ENCODE results near the gene PACRG.

Gene PACRG

DNA sequence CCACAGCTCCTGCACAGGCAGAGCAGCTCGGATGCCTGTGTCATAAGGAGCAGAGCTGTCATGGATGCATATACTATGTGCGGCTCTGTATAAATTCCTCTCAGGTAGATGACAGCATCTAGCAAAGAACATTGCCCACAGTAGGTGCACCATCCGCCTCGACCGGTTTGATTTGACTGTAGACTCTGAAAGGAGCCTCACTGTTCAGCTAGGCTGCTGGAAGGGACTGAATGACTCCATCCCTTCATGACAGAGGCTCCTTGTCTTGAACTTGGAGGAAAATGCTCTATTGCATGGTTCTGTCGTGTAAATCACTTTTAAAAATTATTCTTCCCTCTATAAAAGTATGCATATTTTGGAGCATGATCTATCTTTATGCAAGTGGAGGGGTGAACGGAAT lies 557.9 kb downstream of the PACRG start:
- DNase-seq (ENCODE audit: low read depth in 2 of 2), result no peak

DNA sequence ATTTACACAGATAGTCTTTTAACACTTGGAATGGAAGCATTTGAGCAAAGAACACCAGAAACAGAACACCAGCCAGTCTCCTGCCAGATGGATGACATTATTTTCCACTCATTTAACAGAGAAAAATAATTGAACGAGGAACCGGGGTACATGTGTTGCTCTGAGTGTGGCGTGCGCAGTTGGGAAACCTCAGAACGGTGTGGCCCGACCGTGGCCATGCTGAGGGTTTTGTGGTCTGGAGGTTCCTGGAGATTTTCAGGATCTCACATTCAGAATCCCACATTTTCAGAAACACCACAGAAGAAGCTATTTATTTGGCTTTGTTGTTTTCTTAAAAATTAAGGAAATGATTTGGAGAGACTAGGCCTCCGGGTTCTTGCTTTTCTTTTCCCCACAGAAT lies 559.9 kb downstream of the PACRG start:
- DNase-seq (ENCODE audit: low read depth in 2 of 2), result no peak

DNA sequence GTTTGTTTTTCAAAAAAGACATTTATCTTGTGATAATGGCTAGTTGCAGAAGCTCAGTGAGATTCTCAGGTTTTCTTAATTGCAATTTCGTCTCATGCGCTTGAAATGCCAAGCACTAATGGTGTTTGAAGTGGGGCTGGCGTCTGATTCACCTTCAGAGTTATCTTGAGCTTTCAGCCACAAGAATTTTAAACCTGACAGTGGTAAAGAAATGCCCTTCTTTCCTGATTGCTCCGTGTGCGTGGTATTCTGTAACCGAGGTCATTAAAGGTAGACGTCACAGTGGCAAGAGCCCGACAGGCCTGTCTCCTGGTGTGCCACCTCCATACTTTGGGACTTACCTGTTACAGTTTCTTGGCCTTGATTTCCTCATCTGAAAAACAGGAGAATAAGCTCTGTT lies 560.3 kb downstream of the PACRG start:
- DNase-seq (ENCODE audit: low read depth in 2 of 2), result no peak

DNA sequence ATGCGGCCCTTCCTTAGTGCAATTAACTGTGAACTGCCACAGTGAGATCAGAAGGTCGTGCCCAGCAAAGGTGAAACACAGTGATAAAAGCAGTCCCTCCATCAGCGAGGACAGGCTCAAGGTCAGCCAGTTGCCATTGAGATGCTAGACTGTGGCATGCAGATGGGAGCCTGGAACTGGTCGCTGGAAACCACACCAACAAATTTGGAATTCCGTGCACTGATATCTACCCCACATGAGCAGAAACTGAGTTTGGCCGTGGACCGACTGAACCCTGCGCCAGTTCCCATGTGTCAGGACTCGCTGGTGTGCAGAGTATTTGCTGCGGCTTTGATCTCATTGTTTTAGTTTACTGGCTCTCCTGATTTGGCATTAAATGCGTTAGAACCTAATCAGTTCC lies 561.1 kb downstream of the PACRG start:
- DNase-seq (ENCODE audit: low read depth in 2 of 2), result no peak

- no peak for DNase-seq (ENCODE audit: low read depth in 2 of 2)
Observed at GRCh38 chr6:163289447-163289846, 561.7 kb downstream of the PACRG start.

- no peak for DNase-seq (ENCODE audit: low read depth in 2 of 2)
Observed at GRCh38 chr6:163290545-163291274, 562.9 kb downstream of the PACRG start.

DNA sequence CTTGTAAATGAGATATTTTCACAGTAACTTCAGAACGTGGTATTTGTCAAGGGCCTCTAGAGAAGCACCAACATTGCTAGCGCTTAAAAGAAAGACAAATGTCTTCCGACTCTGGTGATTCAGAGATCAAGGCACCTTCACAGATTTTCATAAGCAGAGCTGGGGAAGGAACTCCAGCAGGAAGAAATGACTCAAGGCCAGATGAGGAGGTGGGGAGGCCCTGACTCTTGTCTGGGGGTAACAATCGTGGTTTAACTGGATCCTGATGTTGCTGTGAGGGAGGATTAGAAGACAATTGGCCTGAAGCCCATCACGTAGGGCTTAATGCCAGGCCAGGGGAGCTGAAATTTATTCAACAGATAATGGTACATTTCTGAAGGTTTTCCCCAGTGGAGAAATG lies 563.8 kb downstream of the PACRG start:
- no peak for DNase-seq (ENCODE audit: low read depth in 2 of 2)

DNA sequence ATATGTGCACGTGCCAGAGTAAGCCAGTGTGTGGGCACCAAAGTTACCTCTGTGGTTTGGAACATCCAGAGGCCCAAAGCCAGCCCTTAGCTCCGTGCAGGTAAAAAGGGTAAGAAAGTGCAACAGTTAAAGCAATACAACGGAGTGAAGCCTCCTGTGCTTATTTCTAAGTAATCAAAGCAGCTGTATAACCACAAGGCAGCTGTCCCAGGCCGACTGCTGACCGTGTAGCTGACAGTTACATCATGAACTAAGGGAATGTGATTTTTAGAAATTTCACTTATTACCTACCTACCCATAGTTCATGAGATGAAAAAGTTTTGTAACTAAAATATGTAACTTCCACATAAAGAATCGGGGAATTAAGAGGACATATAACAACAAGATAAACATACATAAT lies 565.5 kb downstream of the PACRG start:
- no peak for DNase-seq (ENCODE audit: low read depth in 2 of 2)

DNA sequence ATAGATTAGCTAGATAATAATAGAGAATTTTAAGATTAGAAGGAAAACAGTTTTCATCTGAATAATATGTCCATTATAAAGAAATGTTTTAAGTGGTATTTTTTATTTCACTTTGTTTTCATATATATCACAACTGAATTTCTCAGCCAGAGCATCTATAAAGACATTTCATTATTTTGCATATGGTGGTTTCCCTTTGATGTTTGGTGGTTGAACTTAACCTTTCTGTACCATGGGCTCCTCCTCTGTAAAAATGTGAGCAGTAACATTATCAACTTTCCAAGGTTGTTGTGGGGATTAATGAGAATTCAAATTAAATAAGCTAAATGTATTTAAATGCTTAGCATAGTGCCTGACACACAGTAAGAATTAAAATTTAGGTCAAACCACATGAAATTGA lies 567.0 kb downstream of the PACRG start:
- DNase-seq (ENCODE audit: low read depth in 2 of 2), result no peak

DNA sequence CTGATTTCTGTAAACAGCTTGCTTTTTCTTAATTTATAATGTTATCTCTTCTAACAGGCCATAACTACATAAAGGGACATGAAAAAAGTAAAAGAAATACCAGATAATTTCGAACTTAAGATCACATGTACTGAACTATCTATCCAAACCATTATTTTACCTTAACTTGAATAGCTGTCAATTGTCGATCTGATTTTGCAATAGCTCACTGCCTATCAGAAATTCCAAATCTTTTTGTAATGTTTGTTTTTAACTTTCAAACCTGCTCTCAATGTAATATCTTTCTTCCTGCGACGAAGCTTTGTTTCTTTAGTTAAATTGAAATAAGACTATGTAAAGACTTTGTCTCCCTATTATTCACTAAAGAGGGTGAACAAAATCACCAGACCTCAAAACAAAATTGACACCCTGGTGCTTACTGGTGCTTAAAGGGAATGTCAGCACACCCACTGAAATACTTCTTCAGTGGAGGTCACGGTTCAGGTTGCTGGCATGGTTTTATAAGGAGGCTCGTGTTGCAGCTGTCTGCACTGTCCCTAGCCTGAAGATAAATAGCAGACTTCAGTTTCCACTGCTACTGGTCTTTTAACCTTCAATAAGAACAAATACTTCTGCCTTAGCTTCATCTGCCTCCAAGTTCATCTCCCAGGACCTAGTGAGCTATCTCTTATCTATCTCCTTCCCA lies 569.2 kb downstream of the PACRG start:
- no peak for DNase-seq (ENCODE audit: low read depth in 2 of 2)

- no peak for DNase-seq (ENCODE audit: low read depth in 2 of 2)
Observed at GRCh38 chr6:163298079-163298830, 570.5 kb downstream of the PACRG start.

DNA sequence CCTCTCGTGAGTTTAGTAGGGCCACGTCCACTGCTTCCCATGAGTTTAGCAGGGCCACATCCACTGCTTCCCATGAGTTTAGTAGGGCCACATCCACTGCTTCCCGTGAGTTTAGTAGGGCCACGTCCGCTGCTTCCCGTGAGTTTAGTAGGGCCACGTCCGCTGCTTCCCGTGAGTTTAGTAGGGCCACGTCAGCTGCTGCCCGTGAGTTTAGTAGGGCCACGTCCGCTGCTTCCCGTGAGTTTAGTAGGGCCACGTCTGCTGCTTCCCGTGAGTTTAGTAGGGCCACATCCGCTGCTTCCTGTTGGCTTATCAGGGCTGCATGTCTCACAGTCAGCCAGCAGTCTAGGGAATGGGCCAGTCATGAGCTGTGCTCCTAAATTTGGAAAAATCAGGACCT lies 573.1 kb downstream of the PACRG start:
- DNase-seq (ENCODE audit: low read depth in 2 of 2), result no peak

DNA sequence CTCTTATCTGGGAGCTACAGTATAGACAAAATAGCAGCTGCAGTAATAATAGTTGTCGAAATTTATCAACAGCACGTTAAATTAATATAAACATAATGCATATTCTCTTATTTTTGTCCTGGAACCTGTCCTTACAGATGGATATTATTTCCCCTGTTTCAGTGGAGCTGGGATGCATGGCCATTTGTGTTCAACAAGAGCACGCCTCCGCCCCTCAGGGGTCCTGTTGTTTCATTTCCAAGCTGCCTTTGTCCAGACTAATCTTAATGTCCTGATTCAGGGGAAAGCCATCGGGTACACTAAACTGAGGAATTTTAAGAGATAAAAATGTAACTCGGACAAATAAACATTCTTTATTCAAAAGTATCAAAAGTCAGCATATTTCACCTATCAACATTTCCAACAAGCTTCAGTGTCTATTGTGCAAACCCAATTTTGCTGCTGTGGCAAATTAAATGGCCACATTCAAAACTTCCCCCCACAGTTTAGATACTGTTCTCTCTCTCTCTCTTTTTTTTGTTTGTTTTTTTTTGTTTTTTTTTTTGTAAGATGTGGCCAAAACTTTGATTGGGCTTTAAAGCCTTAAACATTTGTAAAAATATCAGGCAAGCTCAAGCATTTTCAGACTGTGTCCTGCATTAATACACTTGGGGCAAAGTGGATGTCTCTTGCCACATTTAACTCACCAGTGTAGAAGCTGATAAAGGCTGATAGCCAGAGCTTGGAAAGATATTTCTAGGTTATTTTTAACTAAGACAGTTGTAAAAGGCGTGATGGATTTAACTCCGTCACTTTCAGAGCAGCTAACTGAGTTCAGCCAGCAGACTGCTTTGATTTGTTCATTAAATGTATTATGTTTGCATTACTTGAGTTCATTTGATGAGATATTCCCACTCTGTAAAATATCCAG lies 574.2 kb downstream of the PACRG start:
- no peak for DNase-seq (ENCODE audit: low read depth in 2 of 2)

DNA sequence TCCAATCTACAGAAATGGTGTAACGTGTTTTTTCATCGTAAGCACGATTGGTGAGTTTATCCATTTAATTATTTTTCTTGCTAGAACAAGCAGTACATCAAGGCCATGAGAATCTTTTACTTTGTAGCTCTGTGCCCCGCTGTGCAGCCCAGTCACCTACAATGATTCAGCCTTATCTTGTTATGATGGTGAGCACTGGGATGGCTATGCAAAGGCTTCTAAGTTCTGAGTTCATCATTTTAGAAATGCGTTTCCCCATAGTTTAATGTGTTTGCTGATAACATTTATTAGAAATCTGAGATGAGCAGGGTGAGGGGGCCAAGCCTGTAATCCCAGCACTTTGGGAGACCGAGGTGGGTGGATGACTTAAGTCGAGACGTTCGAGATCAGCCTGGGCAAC lies 575.0 kb downstream of the PACRG start:
- DNase-seq (ENCODE audit: low read depth in 2 of 2), result no peak

- DNase-seq (ENCODE audit: low read depth in 2 of 2), result no peak
Observed at GRCh38 chr6:163306000-163306399, 578.2 kb downstream of the PACRG start.

- no peak for DNase-seq (ENCODE audit: low read depth in 2 of 2)
Observed at GRCh38 chr6:163308629-163309440, 581.1 kb downstream of the PACRG start.

DNA sequence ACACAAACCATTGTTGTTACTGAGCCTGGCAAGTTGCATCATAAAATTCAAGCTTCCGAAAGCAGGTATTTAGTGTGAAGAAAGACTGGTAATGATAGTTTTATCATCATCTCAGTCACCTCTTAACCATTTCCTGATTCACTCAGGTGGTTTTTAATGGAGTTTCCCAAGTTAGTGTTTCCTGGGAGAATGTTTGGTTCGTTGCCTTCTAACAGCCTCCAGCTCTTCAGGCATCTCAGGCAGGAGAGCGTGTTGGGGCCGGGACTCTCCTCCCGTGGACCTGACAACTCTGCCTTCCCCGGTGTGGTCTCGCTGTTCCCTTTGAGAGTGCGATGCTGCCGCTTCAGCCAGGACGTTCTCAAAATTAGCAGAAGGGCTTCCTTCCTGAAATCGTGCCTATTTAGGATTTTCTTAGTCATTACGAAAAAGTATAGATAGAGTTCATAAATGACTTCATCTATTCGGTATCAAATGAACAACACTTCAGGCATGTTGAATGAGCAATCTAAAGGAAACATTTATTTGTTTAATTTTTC lies 581.8 kb downstream of the PACRG start:
- no peak for DNase-seq (ENCODE audit: low read depth in 2 of 2)

DNA sequence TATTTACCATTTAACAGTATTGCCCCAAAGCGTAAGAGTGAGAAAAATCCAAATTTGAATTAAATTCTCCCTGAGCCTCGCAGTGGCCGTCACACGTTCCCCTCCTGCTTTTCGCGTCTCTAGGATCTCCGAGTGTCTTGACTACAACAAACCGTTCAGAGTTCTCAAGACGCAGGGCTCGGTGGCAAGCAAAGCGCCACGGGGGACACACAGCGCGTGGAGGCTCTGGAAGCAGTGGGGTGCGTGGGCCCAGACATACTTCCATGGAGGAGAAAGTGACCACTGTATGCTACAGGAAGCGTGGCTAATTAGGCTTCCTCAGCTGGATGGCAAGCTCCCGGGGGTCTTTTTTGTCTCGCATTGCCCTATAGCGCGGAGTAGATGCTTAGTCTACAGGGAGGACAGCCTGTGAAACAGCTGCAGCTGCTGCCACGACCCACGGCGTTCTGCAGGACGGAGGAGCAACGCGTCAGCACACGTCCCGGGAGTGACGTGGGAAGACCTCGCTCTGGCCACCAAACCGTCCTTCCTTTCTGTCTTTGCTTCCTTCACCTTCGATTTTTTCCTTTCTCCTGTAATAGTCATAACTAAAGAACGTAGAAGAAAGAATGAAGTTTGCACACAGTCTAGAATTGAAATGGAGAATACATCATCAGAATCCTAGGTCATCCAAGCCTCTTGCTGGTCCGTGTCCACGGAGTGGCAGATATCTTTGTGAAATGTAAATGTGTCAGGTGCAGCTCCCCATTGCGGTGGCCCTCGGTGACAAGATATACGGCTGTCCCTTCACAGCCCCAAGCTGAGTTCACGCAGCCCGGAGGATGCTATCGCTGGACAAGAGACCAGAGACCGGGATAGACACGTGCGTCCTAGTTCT lies 582.6 kb downstream of the PACRG start:
- DNase-seq (ENCODE audit: low read depth in 2 of 2), result no peak

GRCh38 chr6:163310973-163311383 lies 583.2 kb downstream of the PACRG start:
- no peak for DNase-seq (ENCODE audit: low read depth in 2 of 2)

DNA sequence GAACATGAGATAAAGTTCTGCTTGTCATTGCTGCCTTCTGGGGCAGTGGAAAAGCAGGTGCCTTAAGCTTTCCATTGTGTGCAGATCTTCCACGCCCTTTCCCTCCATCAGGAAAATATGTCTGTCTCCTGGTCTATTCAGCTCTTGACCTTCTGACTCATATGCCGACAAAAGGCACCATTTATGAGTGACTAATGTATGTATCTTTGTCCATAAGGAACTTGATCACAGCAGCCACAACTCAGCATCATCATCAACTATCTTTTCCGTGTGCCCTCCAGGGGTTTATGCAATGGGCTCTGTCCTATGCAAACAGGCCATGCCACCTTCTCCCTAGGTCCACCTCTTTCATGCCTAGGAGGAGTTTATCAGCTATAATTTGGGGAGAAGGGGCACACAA lies 584.1 kb downstream of the PACRG start:
- DNase-seq (ENCODE audit: low read depth in 2 of 2), result no peak
